ENCODE measurements around the gene NEK2. TPM values are rescaled to one million over a fixed set of nuclear protein-coding genes. Genes with fewer than 3 reads are reported as not detected.
"Not testable (repeated sequence)": the region's sequence is repeated elsewhere in the genome, so short reads cannot be mapped to it uniquely, and the experiment has no call there.

NEK2 gene
- total RNA-seq, 1 donor from 2014 or later, result 3.4 TPM

DNA sequence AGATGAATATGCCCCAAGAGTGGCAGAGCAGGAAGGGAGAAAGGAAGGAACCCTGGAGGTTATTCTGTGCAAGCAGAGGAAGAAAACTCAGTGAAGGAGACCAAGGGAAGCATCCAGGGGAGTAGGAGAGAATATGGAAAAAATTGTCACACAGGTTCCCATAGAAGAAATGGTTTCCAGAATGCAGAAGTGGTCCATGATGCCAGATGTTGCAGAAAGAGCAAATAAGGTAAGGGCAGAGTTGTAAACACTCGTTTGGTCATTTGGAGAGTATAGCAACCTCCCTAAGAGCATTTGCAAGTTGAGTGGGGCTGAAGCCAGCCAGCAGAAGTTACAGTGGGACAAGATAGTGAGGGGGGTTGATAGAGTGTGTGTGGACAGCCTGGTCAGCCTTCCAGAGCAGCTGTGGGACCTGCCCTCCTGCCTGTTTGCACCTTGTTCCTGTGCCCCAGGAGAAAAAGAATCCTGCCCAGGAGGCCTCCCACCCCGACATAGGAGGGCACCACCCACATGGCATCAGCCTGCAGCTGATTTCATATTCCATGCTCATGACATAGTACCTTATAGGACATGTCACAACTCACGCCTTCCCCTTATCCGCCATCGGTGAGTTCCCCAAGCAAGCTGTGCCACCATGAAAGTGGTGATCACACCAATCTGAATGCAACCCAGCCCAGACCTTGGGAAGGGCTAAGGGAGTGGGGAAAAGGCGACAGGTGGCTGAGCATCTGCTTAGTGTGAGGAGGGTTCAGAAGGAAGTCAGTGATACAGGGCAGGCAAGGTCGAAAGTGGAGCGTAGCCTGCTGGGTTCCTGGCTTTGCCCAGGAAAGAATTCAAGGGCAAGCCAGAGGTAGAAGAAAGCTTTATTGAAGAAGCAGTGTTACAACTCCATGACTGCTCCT is 8.2 kb upstream of the NEK2 start:
- H3K27ac Mint-ChIP-seq (ENCODE audit: unreplicated experiment), result no peak overlapping the region
- H3K4me3 Mint-ChIP-seq (ENCODE audit: unreplicated experiment), result no peak overlapping the region
- DNase-seq, result no peak
- H3K9me3 Mint-ChIP-seq (ENCODE audit: unreplicated experiment), result peaks cover 3% of the 10 kb centered on the region
- peaks cover 17% of the 10 kb centered on the region for H3K4me1 Mint-ChIP-seq (ENCODE audit: low read depth, unreplicated experiment)
- TF ChIP-seq, protein P1, sequence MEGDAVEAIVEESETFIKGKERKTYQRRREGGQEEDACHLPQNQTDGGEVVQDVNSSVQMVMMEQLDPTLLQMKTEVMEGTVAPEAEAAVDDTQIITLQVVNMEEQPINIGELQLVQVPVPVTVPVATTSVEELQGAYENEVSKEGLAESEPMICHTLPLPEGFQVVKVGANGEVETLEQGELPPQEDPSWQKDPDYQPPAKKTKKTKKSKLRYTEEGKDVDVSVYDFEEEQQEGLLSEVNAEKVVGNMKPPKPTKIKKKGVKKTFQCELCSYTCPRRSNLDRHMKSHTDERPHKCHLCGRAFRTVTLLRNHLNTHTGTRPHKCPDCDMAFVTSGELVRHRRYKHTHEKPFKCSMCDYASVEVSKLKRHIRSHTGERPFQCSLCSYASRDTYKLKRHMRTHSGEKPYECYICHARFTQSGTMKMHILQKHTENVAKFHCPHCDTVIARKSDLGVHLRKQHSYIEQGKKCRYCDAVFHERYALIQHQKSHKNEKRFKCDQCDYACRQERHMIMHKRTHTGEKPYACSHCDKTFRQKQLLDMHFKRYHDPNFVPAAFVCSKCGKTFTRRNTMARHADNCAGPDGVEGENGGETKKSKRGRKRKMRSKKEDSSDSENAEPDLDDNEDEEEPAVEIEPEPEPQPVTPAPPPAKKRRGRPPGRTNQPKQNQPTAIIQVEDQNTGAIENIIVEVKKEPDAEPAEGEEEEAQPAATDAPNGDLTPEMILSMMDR (IDR thresholded peaks at IDR 0.05; ENCODE audit: partially characterized antibody, unreplicated experiment), result no peak
- peaks cover 7% of the 10 kb centered on the region for H3K27me3 Mint-ChIP-seq (ENCODE audit: unreplicated experiment)
- H3K36me3 Mint-ChIP-seq (ENCODE audit: unreplicated experiment), result peaks cover 7% of the 10 kb centered on the region

DNA sequence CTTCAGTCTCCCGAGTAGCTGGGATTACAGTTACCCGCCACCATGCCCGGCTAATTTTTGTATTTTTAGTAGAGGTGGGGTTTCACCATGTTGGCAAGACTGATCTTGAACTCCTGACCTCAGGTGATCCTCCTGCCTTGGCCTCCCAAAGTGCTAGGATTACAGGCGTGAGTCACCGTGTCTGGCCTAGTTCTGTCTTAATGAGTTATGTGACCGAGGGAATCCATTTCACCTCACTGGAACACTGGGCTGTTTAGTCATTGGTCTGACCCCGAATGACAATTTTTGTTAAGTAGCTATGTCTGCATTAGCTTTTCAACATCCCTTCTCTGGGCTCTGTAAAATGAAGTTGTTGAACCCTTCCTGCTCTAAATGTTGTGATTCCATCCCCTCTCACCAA is 6.8 kb upstream of the NEK2 start:
- not testable (repeated sequence) for H3K27ac Mint-ChIP-seq (ENCODE audit: unreplicated experiment); H3K9me3 Mint-ChIP-seq (ENCODE audit: unreplicated experiment); DNase-seq; H3K36me3 Mint-ChIP-seq (ENCODE audit: unreplicated experiment); H3K27me3 Mint-ChIP-seq (ENCODE audit: unreplicated experiment)
- H3K4me1 Mint-ChIP-seq (ENCODE audit: low read depth, unreplicated experiment), result peaks cover 17% of the 10 kb centered on the region
- peak overlapping the region; percentile 21 for H3K4me3 Mint-ChIP-seq (ENCODE audit: unreplicated experiment)

DNA sequence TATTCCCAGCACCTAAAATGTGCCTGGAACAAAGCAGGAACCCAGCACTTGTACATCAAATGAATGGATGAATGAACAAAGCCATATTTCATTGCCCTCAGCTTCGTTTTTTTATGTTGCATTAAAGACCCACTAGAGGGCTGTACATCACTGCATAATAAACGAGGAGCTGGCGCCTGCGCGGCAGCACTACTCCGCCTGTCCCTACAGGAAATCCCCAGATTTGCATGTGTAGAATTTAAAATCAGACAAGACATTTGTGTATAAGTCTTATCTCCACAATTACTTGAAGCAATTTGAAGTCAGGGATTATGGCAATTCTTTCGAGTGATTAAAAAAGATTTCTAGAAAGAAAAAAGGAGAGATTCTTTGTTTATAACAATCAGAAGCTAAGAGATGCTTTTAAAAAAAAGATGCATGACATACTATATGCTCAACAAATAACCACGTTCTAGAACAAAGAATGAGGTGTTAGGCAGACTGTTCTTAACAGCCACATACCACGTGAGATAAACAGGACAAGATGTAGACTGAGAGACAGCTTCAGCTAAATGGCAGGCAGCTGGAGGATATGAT is 5.4 kb upstream of the NEK2 start:
- Mint-ChIP-seq H3K36me3 (ENCODE audit: unreplicated experiment) (peaks cover 7% of the 10 kb centered on the region), H3K9me3 (ENCODE audit: unreplicated experiment) (peaks cover 5% of the 10 kb centered on the region), H3K27ac (ENCODE audit: unreplicated experiment) (peak overlapping the region; percentile 36), H3K27me3 (ENCODE audit: unreplicated experiment) (peaks cover 3% of the 10 kb centered on the region), H3K4me3 (ENCODE audit: unreplicated experiment) (no peak overlapping the region), H3K4me1 (ENCODE audit: low read depth, unreplicated experiment) (peaks cover 14% of the 10 kb centered on the region)
- DNase-seq, result peak; percentile 69
- TF ChIP-seq, protein P1 (IDR thresholded peaks at IDR 0.05; ENCODE audit: partially characterized antibody, unreplicated experiment), result peak; percentile 65

GRCh38 chr1:211677659-211678058 is 2.2 kb upstream of the NEK2 start:
- Mint-ChIP-seq H3K36me3 (ENCODE audit: unreplicated experiment) (peaks cover 1% of the 10 kb centered on the region), H3K4me3 (ENCODE audit: unreplicated experiment) (peak overlapping the region; percentile 13), H3K4me1 (ENCODE audit: low read depth, unreplicated experiment) (peaks cover 6% of the 10 kb centered on the region), H3K9me3 (ENCODE audit: unreplicated experiment) (peaks cover 2% of the 10 kb centered on the region), H3K27ac (ENCODE audit: unreplicated experiment) (no peak overlapping the region), H3K27me3 (ENCODE audit: unreplicated experiment) (peaks cover 2% of the 10 kb centered on the region)
- TF ChIP-seq, protein P1 (IDR thresholded peaks at IDR 0.05; ENCODE audit: partially characterized antibody, unreplicated experiment), result no peak
- no peak for DNase-seq

DNA sequence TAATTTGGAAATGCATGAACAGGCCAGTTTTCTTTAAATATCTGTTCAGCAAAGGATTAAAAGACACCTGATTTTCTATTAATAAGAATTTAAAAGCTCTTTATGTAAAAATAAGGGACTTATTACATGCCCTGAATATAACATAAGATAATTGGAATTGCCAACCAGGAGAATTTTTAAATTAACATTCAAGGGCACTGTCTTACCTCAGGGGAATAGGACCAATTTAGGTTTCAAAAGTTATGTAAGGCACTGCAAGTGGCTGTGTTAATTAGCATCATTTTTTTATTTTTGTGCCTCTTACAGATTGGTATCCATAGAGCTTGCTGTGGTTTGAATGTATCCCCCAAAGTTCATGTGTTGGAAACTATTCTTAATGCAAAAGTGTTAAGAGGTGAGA is 1.3 kb upstream of the NEK2 start:
- Mint-ChIP-seq H3K27me3 (ENCODE audit: unreplicated experiment) (peaks cover 2% of the 10 kb centered on the region), H3K27ac (ENCODE audit: unreplicated experiment) (no peak overlapping the region), H3K9me3 (ENCODE audit: unreplicated experiment) (peaks cover 2% of the 10 kb centered on the region), H3K4me3 (ENCODE audit: unreplicated experiment) (peak overlapping the region; percentile 83), H3K4me1 (ENCODE audit: low read depth, unreplicated experiment) (peaks cover 6% of the 10 kb centered on the region), H3K36me3 (ENCODE audit: unreplicated experiment) (no peaks in the 10 kb centered on the region)
- TF ChIP-seq, protein P1 (IDR thresholded peaks at IDR 0.05; ENCODE audit: partially characterized antibody, unreplicated experiment), result no peak
- DNase-seq, result no peak
